ENCODE data around the gene GSK3B.

GSK3B gene

GRCh38 chr3:119826711-119827608, 267.3 kb downstream of the GSK3B start:
- DNase-seq (ENCODE audit: low read depth in 2 of 2): peak in 1 of 2 donors; percentile 70
- H3K4me3 ChIP-seq (replicated peaks in 1 of 2; ENCODE audit: low read depth in 2 of 2, low read length in 2 of 2): no peak overlapping the region
- no peak for TF ChIP-seq CTCF (IDR thresholded peaks at IDR 0.05; ENCODE audit: low read depth, low read length)

GRCh38 chr3:119825820-119826219, 268.4 kb downstream of the GSK3B start:
- H3K4me3 ChIP-seq (replicated peaks in 1 of 2; ENCODE audit: low read depth in 2 of 2, low read length in 2 of 2): no peak overlapping the region
- DNase-seq (ENCODE audit: low read depth in 2 of 2): no peak
- no peak for TF ChIP-seq CTCF (IDR thresholded peaks at IDR 0.05; ENCODE audit: low read depth, low read length)

GRCh38 chr3:119819806-119820205, 274.4 kb downstream of the GSK3B start:
- DNase-seq (ENCODE audit: low read depth in 2 of 2): no peak
- TF ChIP-seq CTCF (IDR thresholded peaks at IDR 0.05; ENCODE audit: low read depth, low read length): no peak
- H3K4me3 ChIP-seq (replicated peaks in 1 of 2; ENCODE audit: low read depth in 2 of 2, low read length in 2 of 2): no peak overlapping the region

DNA sequence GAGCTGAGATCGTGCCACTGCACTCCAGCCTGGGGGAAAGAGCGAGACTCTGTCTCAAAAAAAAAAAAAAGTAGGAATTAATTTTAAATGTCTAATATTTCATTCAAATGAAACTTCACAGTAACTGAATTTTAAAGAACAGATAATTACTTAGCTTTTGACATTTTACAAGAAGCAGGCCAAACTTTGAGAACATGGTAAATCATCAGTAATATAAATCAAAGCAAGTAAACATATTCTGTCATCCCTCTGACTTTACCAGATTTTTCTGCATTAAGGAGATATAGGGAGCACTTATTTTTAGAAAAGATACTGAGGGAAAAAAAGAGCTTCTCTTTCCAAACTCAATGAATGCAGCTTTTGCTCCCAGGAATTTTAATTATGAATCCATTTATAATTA, 275.3 kb downstream of the GSK3B start:
- DNase-seq (ENCODE audit: low read depth in 2 of 2): no peak
- no peak overlapping the region for H3K4me3 ChIP-seq (replicated peaks in 1 of 2; ENCODE audit: low read depth in 2 of 2, low read length in 2 of 2)
- TF ChIP-seq CTCF (IDR thresholded peaks at IDR 0.05; ENCODE audit: low read depth, low read length): no peak

- no peak overlapping the region for H3K4me3 ChIP-seq (replicated peaks in 1 of 2; ENCODE audit: low read depth in 2 of 2, low read length in 2 of 2)
- TF ChIP-seq CTCF (IDR thresholded peaks at IDR 0.05; ENCODE audit: low read depth, low read length): no peak
- no peak for DNase-seq (ENCODE audit: low read depth in 2 of 2)
Measured at GRCh38 chr3:119817583-119818363, 276.5 kb downstream of the GSK3B start.

DNA sequence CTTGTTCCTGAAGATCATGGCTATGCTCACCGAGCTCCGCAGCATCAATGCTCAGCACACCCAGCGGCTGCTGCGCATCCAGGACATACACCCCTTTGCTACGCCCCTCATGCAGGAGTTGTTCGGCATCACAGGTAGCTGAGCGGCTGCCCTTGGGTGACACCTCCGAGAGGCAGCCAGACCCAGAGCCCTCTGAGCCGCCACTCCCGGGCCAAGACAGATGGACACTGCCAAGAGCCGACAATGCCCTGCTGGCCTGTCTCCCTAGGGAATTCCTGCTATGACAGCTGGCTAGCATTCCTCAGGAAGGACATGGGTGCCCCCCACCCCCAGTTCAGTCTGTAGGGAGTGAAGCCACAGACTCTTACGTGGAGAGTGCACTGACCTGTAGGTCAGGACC, 277.2 kb downstream of the GSK3B start:
- no peak for DNase-seq (ENCODE audit: low read depth in 2 of 2)
- no peak overlapping the region for H3K4me3 ChIP-seq (replicated peaks in 1 of 2; ENCODE audit: low read depth in 2 of 2, low read length in 2 of 2)
- TF ChIP-seq CTCF (IDR thresholded peaks at IDR 0.05; ENCODE audit: low read depth, low read length): no peak

Measured in cardiac fibroblast (primary cell).